ENCODE results near the gene SYTL3. TPM values are rescaled to one million over a fixed set of nuclear protein-coding genes. Genes with fewer than 3 reads are reported as not detected.
"Not testable (repeated sequence)": the region's sequence is repeated elsewhere in the genome, so short reads cannot be mapped to it uniquely, and the experiment has no call there.

Gene SYTL3
- total RNA-seq, 6 donors from 2014 or later: 10.3 to 28.3 (median 20.0) TPM

DNA sequence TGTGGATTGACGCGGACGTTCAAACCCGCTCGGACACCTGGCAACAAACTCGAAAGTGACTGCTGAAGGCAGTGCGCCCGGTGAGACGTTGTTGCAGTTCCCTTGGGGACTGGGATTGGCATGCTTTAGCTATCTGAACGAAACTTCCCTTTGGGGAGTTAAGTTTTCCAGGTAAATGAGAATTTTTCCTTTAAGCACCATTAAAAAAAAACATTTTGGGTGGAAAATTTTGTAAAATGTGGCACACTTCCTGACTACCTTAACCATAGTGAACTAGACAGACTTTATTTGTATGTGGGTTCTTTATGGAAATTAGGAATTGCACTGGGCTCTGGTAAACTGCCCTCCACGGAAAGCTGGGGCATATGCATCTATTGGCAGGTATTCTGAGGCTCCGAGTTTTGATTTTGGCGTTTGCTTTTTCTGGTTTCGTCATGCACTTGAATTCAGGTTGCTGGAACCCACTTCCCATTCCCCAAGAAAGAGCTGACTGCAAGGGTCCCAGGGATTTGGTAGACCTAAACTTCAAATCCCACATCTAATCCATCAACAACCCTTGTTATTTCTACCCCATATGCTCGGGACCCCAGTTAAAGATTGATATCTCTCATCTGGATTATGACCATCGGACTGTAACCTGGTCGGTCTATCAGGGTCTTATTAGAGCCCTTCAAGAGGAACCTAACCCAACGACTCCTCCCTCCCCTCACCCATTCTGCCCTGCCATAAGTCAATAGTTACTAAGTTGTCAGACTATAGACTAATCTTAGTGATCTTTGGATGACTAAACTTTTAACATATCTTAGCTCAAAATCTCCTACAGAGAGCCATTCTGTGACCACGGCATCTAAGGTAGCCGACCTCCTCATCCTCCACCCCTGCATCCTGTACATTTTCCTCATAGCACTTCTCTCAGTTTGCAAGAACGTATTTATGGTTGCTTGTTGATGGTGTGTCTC, 4.5 kb upstream of the SYTL3 start:
- Histone ChIP-seq H3K9me3 (no peaks in the 10 kb centered on the region), H3K4me3 (peak overlapping the region; percentile 71 to 83 (median 78)), H3K27ac (peak overlapping the region; percentile 99), H3K27me3 (no peaks in the 10 kb centered on the region), H3K4me1 (peaks cover 28 to 57% (median 43%) of the 10 kb centered on the region in 4 donors), H3K36me3 (peaks cover 0 to 3% (median under 1%) of the 10 kb centered on the region in 4 donors)
- DNase-seq (peak in 1 of 2 donors; percentile 20), ATAC-seq (ENCODE audit: low FRiP score in 2 of 2) (no peak)
- 26 to 36% methylated on average over 17 to 21 of the region's 21 CpGs for WGBS, 2 donors
- TF ChIP-seq, protein P1, sequence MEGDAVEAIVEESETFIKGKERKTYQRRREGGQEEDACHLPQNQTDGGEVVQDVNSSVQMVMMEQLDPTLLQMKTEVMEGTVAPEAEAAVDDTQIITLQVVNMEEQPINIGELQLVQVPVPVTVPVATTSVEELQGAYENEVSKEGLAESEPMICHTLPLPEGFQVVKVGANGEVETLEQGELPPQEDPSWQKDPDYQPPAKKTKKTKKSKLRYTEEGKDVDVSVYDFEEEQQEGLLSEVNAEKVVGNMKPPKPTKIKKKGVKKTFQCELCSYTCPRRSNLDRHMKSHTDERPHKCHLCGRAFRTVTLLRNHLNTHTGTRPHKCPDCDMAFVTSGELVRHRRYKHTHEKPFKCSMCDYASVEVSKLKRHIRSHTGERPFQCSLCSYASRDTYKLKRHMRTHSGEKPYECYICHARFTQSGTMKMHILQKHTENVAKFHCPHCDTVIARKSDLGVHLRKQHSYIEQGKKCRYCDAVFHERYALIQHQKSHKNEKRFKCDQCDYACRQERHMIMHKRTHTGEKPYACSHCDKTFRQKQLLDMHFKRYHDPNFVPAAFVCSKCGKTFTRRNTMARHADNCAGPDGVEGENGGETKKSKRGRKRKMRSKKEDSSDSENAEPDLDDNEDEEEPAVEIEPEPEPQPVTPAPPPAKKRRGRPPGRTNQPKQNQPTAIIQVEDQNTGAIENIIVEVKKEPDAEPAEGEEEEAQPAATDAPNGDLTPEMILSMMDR (IDR thresholded peaks at IDR 0.05): no peak
- TF ChIP-seq POLR2AphosphoS5 (IDR thresholded peaks at IDR 0.05) (no peak), EP300 (IDR thresholded peaks at IDR 0.05) (no peak), POLR2A (IDR thresholded peaks at IDR 0.05) (no peak)

DNA sequence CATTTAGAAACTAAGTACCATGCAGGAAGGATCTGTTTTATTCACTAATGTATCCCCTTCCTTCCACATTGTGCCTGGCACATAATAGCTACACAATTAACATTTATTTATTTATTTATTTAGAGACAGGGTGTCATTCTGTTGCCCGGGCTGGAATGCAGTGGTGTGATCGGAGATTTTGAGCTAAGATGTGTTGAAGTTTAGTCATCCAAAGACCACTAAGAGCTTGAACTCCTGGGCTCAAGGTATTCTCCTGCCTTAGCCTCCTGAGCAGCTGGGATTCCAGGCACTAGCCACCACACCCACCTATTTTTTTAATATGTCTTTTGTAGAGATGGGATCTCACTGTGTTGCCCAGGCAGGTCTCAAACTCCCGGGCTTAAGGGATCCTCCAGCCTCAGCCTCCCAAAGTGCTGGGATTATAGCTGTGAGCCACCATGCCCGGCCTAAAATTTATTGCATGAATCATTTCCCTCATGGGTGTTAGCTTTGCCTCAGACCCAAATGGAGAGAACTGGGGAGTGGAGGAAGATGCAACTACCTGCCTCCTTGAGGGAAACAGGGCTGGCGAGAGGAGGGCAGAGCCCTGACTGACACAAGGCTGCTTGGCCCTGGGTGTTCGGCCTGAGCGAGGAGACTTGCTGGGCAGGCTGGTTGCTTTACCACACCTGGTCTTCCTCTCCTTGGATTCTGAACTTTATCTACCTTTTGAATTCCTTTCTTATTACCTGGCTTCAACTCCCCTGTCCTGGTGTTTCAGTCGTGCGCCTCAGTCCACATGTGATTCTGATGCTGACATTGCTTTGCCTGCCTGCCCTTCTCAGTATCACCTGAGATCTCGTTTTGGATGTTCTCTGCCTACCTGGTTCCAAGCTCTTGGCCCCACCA, 3.6 kb upstream of the SYTL3 start:
- Histone ChIP-seq H3K4me1 (peaks cover 26 to 48% (median 38%) of the 10 kb centered on the region in 4 donors), H3K36me3 (no peaks in the 10 kb centered on the region), H3K9me3 (no peaks in the 10 kb centered on the region), H3K27me3 (no peaks in the 10 kb centered on the region), H3K4me3 (no peak overlapping the region), H3K27ac (peak overlapping the region in 2 of 4 donors; percentile 14 to 99)
- DNase-seq (peak in 1 of 2 donors; percentile 21), ATAC-seq (ENCODE audit: low FRiP score in 2 of 2) (no peak)
- 74 to 85% methylated on average over 10 of the region's 10 CpGs for WGBS, 2 donors
- no peak for TF ChIP-seq EP300 (IDR thresholded peaks at IDR 0.05)
- TF ChIP-seq POLR2A (IDR thresholded peaks at IDR 0.05): no peak
- TF ChIP-seq POLR2AphosphoS5 (IDR thresholded peaks at IDR 0.05): no peak
- TF ChIP-seq, protein P1 (IDR thresholded peaks at IDR 0.05): no peak

DNA sequence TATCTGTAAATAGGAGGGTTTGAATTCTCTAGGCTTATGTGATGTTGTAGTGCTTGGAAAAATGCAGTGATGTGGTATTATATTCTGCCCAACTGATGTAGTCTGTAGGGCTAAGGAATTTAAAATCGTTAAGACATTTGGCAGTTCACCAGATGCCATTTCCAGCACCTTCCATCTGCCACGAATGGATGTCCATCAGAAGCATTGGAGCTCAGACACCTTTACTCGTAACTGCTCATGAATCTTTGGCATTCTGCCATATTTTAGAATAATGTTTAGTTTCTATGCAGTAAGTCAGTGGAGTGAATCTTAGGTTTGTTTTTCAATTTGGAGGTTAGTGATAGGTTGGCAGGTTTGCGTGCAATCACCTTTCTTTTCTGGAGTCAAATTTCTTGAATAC, 2.4 kb upstream of the SYTL3 start:
- no peak for TF ChIP-seq POLR2A (IDR thresholded peaks at IDR 0.05)
- no peak for TF ChIP-seq POLR2AphosphoS5 (IDR thresholded peaks at IDR 0.05)
- TF ChIP-seq, protein P1 (IDR thresholded peaks at IDR 0.05): no peak
- TF ChIP-seq EP300 (IDR thresholded peaks at IDR 0.05): no peak
- H3K36me3 ChIP-seq: no peaks in the 10 kb centered on the region
- H3K27ac ChIP-seq: no peak overlapping the region
- H3K9me3 ChIP-seq: no peaks in the 10 kb centered on the region
- H3K27me3 ChIP-seq: no peaks in the 10 kb centered on the region
- ATAC-seq (ENCODE audit: low FRiP score in 2 of 2) (no peak), DNase-seq (peak in 1 of 2 donors; percentile 2)
- peaks cover 20 to 36% (median 29%) of the 10 kb centered on the region in 4 donors for H3K4me1 ChIP-seq
- 67 to 70% methylated on average over 4 of the region's 4 CpGs for WGBS, 2 donors
- H3K4me3 ChIP-seq: no peak overlapping the region

DNA sequence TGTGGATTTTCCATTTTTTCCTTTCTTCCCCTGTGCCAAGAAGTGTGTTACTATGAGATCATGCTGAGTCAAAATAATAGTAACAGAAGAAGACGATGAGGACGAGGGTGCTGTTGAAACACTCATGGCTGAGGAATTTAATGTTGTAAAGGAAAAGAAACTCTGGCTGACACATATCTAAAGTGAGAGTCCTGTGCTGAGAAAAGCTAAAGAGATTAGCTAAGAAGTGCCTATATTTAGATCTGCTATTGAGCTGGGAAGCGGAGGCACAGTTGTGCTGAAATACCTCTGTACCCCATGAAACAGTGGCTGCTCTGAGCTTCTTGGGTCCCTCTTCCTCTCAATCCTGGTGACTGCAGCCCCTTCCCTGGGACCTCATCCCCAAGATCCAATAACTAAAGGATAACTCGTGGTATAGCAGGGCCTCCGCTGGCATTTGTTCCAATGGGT, 1.1 kb upstream of the SYTL3 start:
- WGBS, 2 donors: 64 to 75% methylated on average over 5 of the region's 5 CpGs
- peak in 1 of 2 donors; percentile 17 for DNase-seq
- no peak overlapping the region for H3K4me3 ChIP-seq
- H3K9me3 ChIP-seq: no peaks in the 10 kb centered on the region
- peak overlapping the region; percentile 75 to 81 (median 80) for H3K27ac ChIP-seq
- no peak for TF ChIP-seq POLR2A (IDR thresholded peaks at IDR 0.05)
- TF ChIP-seq, protein P1 (IDR thresholded peaks at IDR 0.05): no peak
- TF ChIP-seq POLR2AphosphoS5 (IDR thresholded peaks at IDR 0.05): peak in 1 of 2 donors; percentile 39
- peaks cover 13 to 25% (median 19%) of the 10 kb centered on the region in 4 donors for H3K4me1 ChIP-seq
- peak in 1 of 2 donors; percentile 14 for ATAC-seq (ENCODE audit: low FRiP score in 2 of 2)
- no peaks in the 10 kb centered on the region for H3K36me3 ChIP-seq
- no peaks in the 10 kb centered on the region for H3K27me3 ChIP-seq

DNA sequence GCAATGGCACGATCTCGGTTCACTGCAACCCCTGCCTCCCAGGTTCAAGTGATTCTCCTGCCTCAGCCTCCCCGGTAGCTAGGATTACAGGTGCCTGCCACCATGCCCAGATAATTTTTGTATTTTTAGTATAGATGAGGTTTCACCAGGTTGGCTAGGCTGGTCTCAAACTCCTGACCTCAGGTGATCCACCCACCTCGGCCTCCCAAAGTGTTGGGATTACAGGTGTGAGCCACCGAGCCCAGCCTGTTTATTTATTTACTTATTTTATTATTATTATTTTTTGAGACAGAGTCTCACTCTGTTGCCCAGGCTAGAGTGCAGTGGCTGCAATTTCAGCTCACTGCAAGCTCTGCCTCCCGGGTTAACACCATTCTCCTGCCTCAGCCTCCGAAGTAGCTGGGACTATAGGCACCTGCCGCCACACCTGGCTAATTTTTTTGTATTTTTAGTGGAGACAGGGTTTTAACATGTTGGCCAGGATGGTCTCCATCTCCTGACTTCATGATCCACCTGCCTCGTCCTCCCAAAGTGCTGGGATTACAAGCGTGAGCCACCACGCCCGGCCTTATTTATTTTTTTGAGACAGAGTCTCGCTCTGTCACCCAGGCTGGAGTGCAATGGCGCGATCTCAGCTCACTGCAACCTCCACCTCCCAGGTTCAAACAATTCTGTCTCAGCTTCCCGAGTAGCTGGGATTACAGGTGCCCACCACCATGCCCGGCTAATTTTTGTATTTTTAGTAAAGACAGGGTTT, 2.3 kb downstream of the SYTL3 start:
- peak in 1 of 2 donors; percentile 6 for DNase-seq
- Histone ChIP-seq H3K27ac (peak overlapping the region; percentile 69 to 81 (median 72)), H3K4me1 (peaks cover 30 to 49% (median 35%) of the 10 kb centered on the region in 4 donors)
- H3K9me3 ChIP-seq; H3K27me3 ChIP-seq; ATAC-seq (ENCODE audit: low FRiP score in 2 of 2); H3K36me3 ChIP-seq; H3K4me3 ChIP-seq: not testable (repeated sequence)
- WGBS, 2 donors: 89 to 95% methylated on average over 17 of the region's 17 CpGs

Measured in upper lobe of left lung (tissue), 6 donors.